A549 (cell line): Measurements from ENCODE around the gene PSMD9. TPM values are rescaled to one million over a fixed set of nuclear protein-coding genes. Genes with fewer than 3 reads are reported as not detected.

Source experiments
- ATAC-seq, 2 experiments: fragments of 200-7000 bp in 1 of 2; fragments of >200 bp in 1 of 2; cut with Nextera tagmentation in 1 of 2; cut with Tn5 transposase in 1 of 2; 3 replicates each; pipeline versions ENCODE4 v1.8.0 to v1.9.1; 2018 to 2020; ENCODE audit warnings: mild to moderate bottlenecking in 1 of 2, moderate library complexity in 1 of 2
- CTCF ChIA-PET: fragments of 300-600 bp; sonication (Branson Sonifier 250); formaldehyde crosslinking; extraction: SDS; loops from one replicate; lab custom pipeline; 2021; ENCODE audit warnings: antibody characterized with exemption, inconsistent platforms; lab: Yijun Ruan, JAX
- POLR2A ChIA-PET: fragments of 350-600 bp; formaldehyde crosslinking; extraction: SDS; loops from one replicate; lab custom pipeline; 2021; ENCODE audit warnings: antibody characterized with exemption, inconsistent platforms; lab: Yijun Ruan, JAX
- DNase-seq, 2 experiments: peaks; one replicate each; pipeline versions ENCODE4 v3.0.0 to v3.0.0-alpha.2; 2011 to 2016; ENCODE audit warnings: low read depth in 1 of 2, low spot score in 1 of 2
- FAIRE-seq: peaks from 2 replicates; lab custom pipeline; 2011; peaks lifted over from hg19 to GRCh38; lab: Jason Lieb, UNC
- H3K27ac ChIP-seq, 2 experiments: fragments of >200 bp; sonication (Bioruptor Twin); formaldehyde crosslinking; 3 replicates each; pipeline ENCODE4 v1.5.1; 2016 to 2017
- H3K4me1 ChIP-seq: fragments of >200 bp; sonication (Bioruptor Twin); formaldehyde crosslinking; 3 replicates; pipeline ENCODE4 v1.6.1; 2016
- H3K4me2 ChIP-seq: fragments of >200 bp; sonication (Bioruptor Twin); formaldehyde crosslinking; 3 replicates; pipeline ENCODE4 v1.6.1; 2016
- H3K4me3 ChIP-seq: fragments of >200 bp; sonication (Bioruptor Twin); formaldehyde crosslinking; 3 replicates; pipeline ENCODE4 v1.5.1; 2016
- H3K9me3 ChIP-seq: fragments of >200 bp; sonication (Bioruptor Twin); formaldehyde crosslinking; 3 replicates; pipeline ENCODE4 v1.6.1; 2016
- CBX2 ChIP-seq: fragments of 200-600 bp; sonication (generic); IDR thresholded peaks from 2 replicates; pipeline ENCODE4 v1.6.1; 2016; ENCODE audit warnings: low read depth, mild to moderate bottlenecking, borderline replicate concordance
- CEBPB ChIP-seq, 2 experiments: fragments of >200 bp in 1 of 2; sonication (Bioruptor Twin) in 1 of 2; formaldehyde crosslinking in 1 of 2; IDR thresholded peaks; 2 replicates each; pipeline ENCODE4 v1.6.1; 2012 to 2016
- CHD2 ChIP-seq: fragments of 150-350 bp; IDR thresholded peaks from 2 replicates; pipeline ENCODE4 v1.6.1; 2014; ENCODE audit warnings: low read length; ENCODE audit not compliant: partially characterized antibody
- CHD4 ChIP-seq: fragments of 200-600 bp; sonication (generic); IDR thresholded peaks from 2 replicates; pipeline ENCODE4 v1.6.1; 2016; ENCODE audit warnings: antibody characterized with exemption, mild to moderate bottlenecking, borderline replicate concordance
- EP300 ChIP-seq, 2 experiments: fragments of >200 bp; sonication (Bioruptor Twin); formaldehyde crosslinking; IDR thresholded peaks; 2 replicates in 1 of 2; 3 replicates in 1 of 2; pipeline ENCODE4 v1.6.1; 2016 to 2017
- ESRRA ChIP-seq: fragments of 150-350 bp; IDR thresholded peaks from 2 replicates; pipeline ENCODE4 v1.6.1; 2014; ENCODE audit warnings: mild to moderate bottlenecking, low read length, borderline replicate concordance
- FOSL2 ChIP-seq, 2 experiments: fragments of 450-650 bp in 1 of 2; fragments of >200 bp in 1 of 2; sonication (Bioruptor Twin) in 1 of 2; formaldehyde crosslinking; IDR thresholded peaks; 2 replicates each; pipeline versions ENCODE4 v1.5.0 to v1.6.1; 2016 to 2020; ENCODE audit warnings: mild to moderate bottlenecking in 1 of 2, moderate library complexity in 1 of 2
- FOXS1 ChIP-seq: fragments of 250-450 bp; sonication (Bioruptor Pico); IDR thresholded peaks from 2 replicates; pipeline ENCODE4 v1.5.0; 2020; ENCODE audit warnings: mild to moderate bottlenecking, moderate library complexity
- HDAC2 ChIP-seq: fragments of 200-600 bp; sonication (generic); IDR thresholded peaks from 2 replicates; pipeline ENCODE4 v1.6.1; 2016
- HEYL ChIP-seq: fragments of 250-450 bp; sonication (Bioruptor Pico); IDR thresholded peaks from 2 replicates; pipeline ENCODE4 v1.8.0; 2021; ENCODE audit warnings: mild to moderate bottlenecking, moderate library complexity
- KDM5A ChIP-seq: fragments of 200-600 bp; sonication (generic); IDR thresholded peaks from 2 replicates; pipeline ENCODE4 v1.6.1; 2016; ENCODE audit warnings: antibody characterized with exemption, mild to moderate bottlenecking
- MAFK ChIP-seq: fragments of 450-650 bp; IDR thresholded peaks from 2 replicates; pipeline ENCODE4 v1.6.1; 2014; ENCODE audit not compliant: partially characterized antibody
- MYC ChIP-seq: IDR thresholded peaks from 2 replicates; pipeline ENCODE4 v1.6.1; 2012; ENCODE audit warnings: mild to moderate bottlenecking, inconsistent platforms, low read length, improper control_type of control experiment, borderline replicate concordance
- NPAS2 ChIP-seq: fragments of 250-450 bp; sonication (Bioruptor Pico); IDR thresholded peaks from 2 replicates; pipeline ENCODE4 v1.8.0; 2022; ENCODE audit warnings: mild to moderate bottlenecking, moderate library complexity, borderline replicate concordance
- RARB ChIP-seq: fragments of 250-450 bp; sonication (Bioruptor Pico); IDR thresholded peaks from 2 replicates; pipeline ENCODE4 v1.8.0; 2021; ENCODE audit warnings: mild to moderate bottlenecking, moderate library complexity
- SMC3 ChIP-seq: fragments of >200 bp; sonication (Bioruptor Twin); formaldehyde crosslinking; IDR thresholded peaks from 3 replicates; pipeline ENCODE4 v1.6.1; 2018; ENCODE audit warnings: inconsistent platforms
- SREBF2 ChIP-seq: fragments of 450-650 bp; IDR thresholded peaks from 2 replicates; pipeline ENCODE4 v1.6.1; 2014; ENCODE audit warnings: mild to moderate bottlenecking, moderate library complexity
- ZFP36 ChIP-seq: fragments of 450-650 bp; IDR thresholded peaks from 2 replicates; pipeline ENCODE4 v1.6.1; 2014; ENCODE audit warnings: borderline replicate concordance; ENCODE audit not compliant: partially characterized antibody
- ZNF302 ChIP-seq: fragments of 250-450 bp; sonication (Bioruptor Pico); IDR thresholded peaks from 2 replicates; pipeline ENCODE4 v1.9.0; 2021; ENCODE audit warnings: inconsistent platforms, mild to moderate bottlenecking, moderate library complexity
- ZSCAN20 ChIP-seq: fragments of 250-450 bp; sonication (Bioruptor Pico); IDR thresholded peaks from 2 replicates; pipeline ENCODE4 v1.8.0; 2022; ENCODE audit warnings: mild to moderate bottlenecking, moderate library complexity
- WGBS: methylation state at CpG from one replicate; pipeline ENCODE4 v1.1.6; 2017; ENCODE audit errors: missing lambda C conversion rate; 5-methylcytosine and 5-hydroxymethylcytosine counted together
- polyA plus RNA-seq, 4 experiments: library from polyadenylated mRNA; depleted of rRNA in 3 of 4; stranded (reverse); fragments of >200 nt; fragmentation: RNase III in 1 of 4; extraction: RNeasy Plus Mini Kit Qiagen cat#74134 plus additional on column Dnase treatment in 1 of 4; gene quantifications; 2 replicates in 3 of 4; 3 replicates in 1 of 4; pipeline ENCODE4 v1.2.3, GENCODE V29; 2011 to 2017
- TF ChIP-seq, protein P1 (sequence below): fragments of 200-600 bp; sonication (generic); IDR thresholded peaks from 2 replicates; pipeline ENCODE4 v1.6.1; 2016; ENCODE audit warnings: antibody characterized with exemption, mild to moderate bottlenecking, moderate library complexity
- TF ChIP-seq, protein P2 (sequence below): fragments of 250-450 bp; sonication (Bioruptor Pico); IDR thresholded peaks from 2 replicates; pipeline ENCODE4 v1.5.0; 2020; ENCODE audit warnings: low read depth, mild to moderate bottlenecking, moderate library complexity

PSMD9 gene
- polyA plus RNA-seq, 2 of the 4 experiments (the other 2 are of a cell fraction): 89.3 to 147 TPM

DNA sequence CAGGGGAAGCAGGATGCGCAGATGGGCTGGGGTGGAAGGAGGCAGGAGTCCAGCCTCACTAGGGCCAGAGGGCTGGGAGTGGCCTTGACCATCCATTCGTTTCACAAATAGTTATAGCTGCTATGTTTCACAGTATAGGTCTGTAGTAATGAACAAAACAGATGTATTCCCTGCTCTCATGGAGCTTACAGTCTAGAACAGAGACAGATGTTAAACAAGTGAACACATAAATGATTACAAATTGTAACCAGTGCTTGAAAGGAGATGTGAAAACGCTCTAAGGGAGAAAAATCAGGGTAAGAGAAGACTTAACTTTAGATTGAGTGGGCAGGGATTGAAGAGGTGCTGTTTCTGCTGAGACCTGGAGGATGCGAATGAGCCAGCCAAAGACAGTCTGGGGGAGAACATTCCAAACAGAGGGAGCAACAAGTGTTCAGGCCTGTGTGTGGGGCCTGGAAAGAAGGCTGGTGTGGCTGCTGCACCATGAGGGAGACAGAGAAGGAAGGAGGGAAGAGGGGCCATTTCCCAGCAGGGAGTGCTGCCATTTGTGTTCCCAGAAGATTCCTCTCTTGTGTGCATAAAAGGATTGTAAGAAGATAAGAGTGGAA, 44.4 kb downstream of the PSMD9 start:
- no peak for FAIRE-seq
- no peak overlapping the region for H3K4me2 ChIP-seq
- WGBS: 84% methylated on average over 4 of the region's 4 CpGs
- no peaks in the 10 kb centered on the region; the same call in 2 of the 3 replicates for H3K9me3 ChIP-seq
- no peak overlapping the region for H3K27ac ChIP-seq
- TF ChIP-seq KDM5A: no peak
- TF ChIP-seq FOXS1 (CRISPR knock-in tag): no peak
- TF ChIP-seq CHD4: no peak
- no peak for TF ChIP-seq MAFK
- no peak for TF ChIP-seq HEYL
- TF ChIP-seq CBX2: no peak
- TF ChIP-seq ZFP36: no peak
- no peak for TF ChIP-seq SMC3
- no peak for TF ChIP-seq EP300 (IDR thresholded peaks at IDR 0.05)
- no peak for TF ChIP-seq NPAS2 (CRISPR knock-in tag)
- TF ChIP-seq MYC: no peak
- TF ChIP-seq CEBPB (IDR thresholded peaks at IDR 0.05): no peak
- no peak for TF ChIP-seq ZSCAN20 (CRISPR knock-in tag)
- no peak for TF ChIP-seq ESRRA
- TF ChIP-seq, protein P1, sequence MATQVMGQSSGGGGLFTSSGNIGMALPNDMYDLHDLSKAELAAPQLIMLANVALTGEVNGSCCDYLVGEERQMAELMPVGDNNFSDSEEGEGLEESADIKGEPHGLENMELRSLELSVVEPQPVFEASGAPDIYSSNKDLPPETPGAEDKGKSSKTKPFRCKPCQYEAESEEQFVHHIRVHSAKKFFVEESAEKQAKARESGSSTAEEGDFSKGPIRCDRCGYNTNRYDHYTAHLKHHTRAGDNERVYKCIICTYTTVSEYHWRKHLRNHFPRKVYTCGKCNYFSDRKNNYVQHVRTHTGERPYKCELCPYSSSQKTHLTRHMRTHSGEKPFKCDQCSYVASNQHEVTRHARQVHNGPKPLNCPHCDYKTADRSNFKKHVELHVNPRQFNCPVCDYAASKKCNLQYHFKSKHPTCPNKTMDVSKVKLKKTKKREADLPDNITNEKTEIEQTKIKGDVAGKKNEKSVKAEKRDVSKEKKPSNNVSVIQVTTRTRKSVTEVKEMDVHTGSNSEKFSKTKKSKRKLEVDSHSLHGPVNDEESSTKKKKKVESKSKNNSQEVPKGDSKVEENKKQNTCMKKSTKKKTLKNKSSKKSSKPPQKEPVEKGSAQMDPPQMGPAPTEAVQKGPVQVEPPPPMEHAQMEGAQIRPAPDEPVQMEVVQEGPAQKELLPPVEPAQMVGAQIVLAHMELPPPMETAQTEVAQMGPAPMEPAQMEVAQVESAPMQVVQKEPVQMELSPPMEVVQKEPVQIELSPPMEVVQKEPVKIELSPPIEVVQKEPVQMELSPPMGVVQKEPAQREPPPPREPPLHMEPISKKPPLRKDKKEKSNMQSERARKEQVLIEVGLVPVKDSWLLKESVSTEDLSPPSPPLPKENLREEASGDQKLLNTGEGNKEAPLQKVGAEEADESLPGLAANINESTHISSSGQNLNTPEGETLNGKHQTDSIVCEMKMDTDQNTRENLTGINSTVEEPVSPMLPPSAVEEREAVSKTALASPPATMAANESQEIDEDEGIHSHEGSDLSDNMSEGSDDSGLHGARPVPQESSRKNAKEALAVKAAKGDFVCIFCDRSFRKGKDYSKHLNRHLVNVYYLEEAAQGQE: no peak
- TF ChIP-seq SREBF2: no peak
- no peak for TF ChIP-seq RARB (CRISPR knock-in tag)
- no peak for TF ChIP-seq CHD2
- peak in 1 of 2 experiments; percentile 35; a peak in 2 of 6 replicates for ATAC-seq
- no peaks in the 10 kb centered on the region for H3K4me1 ChIP-seq
- no peak for DNase-seq
- no peak overlapping the region for H3K4me3 ChIP-seq
- ChIA-PET CTCF (interaction anchor here (0.7 to 1.3 kb wide), 2 partner anchors 8 to 138 kb away, joined by 3 to 4 read pairs; no protein-coding TSS in a partner anchor), POLR2A (no interaction called here)

DNA sequence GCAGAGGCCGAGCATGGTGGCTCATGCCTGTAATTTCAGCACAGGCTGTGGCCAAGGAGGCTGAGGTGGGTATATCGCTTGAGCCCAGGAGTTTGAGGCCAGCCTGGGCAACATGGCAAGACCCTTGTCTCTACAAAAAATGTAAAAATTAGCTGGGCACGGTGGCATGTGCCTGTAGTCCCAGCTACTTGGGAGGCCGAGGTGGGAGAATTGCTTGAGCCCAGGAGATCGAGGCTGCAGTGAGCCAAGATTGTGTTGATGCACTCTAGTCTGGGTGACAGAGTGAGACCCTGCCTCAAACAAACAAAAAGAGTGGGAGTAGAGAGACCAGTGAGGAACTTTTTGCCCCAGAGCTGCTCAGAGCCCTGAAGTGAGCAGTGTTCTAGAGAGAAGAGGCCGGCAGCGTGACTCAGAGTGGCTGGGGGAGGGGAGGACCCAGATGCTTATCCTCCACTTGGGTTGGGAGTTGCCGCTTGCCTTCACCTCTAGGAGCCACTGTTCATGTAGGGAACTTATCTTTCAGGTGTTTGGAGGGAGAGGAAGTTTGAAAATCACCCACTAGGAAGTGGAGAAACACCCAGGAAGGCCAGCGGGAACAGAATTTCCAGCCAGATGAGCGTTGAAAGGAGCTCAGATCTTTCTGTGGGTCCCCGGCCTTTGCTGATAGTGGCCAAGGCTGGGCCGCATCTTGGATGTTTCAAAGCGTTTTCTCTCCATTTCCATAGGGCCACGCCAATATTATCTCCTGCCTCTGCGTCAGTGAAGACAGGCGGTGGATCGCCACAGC, 45.1 kb downstream of the PSMD9 start:
- POLR2A ChIA-PET: no interaction called here
- no peak overlapping the region for H3K27ac ChIP-seq
- no peak for TF ChIP-seq FOSL2 (IDR thresholded peaks at IDR 0.05)
- TF ChIP-seq FOSL2 (CRISPR knock-in tag; IDR thresholded peaks at IDR 0.05): no peak
- TF ChIP-seq, protein P2, sequence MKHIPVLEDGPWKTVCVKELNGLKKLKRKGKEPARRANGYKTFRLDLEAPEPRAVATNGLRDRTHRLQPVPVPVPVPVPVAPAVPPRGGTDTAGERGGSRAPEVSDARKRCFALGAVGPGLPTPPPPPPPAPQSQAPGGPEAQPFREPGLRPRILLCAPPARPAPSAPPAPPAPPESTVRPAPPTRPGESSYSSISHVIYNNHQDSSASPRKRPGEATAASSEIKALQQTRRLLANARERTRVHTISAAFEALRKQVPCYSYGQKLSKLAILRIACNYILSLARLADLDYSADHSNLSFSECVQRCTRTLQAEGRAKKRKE: no peak
- TF ChIP-seq ZNF302 (CRISPR knock-in tag): no peak
- TF ChIP-seq SMC3: no peak
- TF ChIP-seq CBX2: no peak
- no peak for TF ChIP-seq HDAC2

More for the DNA sequence above, 45.1 kb downstream of the PSMD9 start:
- Histone ChIP-seq H3K4me3 (no peak overlapping the region), H3K4me1 (no peaks in the 10 kb centered on the region), H3K9me3 (no peaks in the 10 kb centered on the region; the same call in 2 of the 3 replicates), H3K4me2 (no peak overlapping the region)
- CTCF ChIA-PET: interaction anchor here (0.7 to 1.3 kb wide), 2 partner anchors 9 to 139 kb away, joined by 3 to 4 read pairs; no protein-coding TSS in a partner anchor
- ATAC-seq (peak; percentile 54 to 62; a peak in 3 of 6 replicates), DNase-seq (no peak), FAIRE-seq (no peak)
- 89% methylated on average over 17 of the region's 17 CpGs for WGBS
